Measurements from ENCODE around the gene KRTAP4-4. TPM values are rescaled to one million over a fixed set of nuclear protein-coding genes. Genes with fewer than 3 reads are reported as not detected.
"Not testable (repeated sequence)": the region's sequence is repeated elsewhere in the genome, so short reads cannot be mapped to it uniquely, and the experiment has no call there.

The KRTAP4-4 gene
- not detected for total RNA-seq

DNA sequence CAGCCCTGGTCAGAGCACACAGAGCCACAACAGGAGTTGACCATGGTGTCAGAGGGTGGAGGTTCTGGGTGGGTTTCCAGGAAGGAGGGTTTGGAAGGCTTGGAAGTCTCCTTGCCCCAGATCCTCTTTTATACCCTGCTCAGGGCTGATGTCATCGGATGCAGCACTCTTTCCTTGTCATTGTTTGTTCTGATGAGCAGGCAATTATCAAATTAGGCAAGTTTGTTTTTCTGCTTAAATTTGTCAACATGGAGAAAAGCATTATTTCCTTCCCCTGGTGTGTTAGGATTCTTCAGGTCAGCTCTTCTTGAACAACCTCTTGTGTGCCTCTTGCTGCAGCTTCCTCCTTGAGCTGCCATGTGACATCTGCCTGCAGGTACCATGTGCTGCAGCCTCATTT, at the start of gene KRTAP4-4:
TSS of gene KRTAP4-4 (minus strand) at position 101 of the 400 bp plus-strand sequence. CDS start at position 44, 57 bp downstream.
- Mint-ChIP-seq H3K4me3 (no peak within 1 kb of the TSS), H3K27me3 (peaks cover 25% of the 10 kb centered on the region), H3K9me3 (ENCODE audit: low read depth) (no peaks in the 10 kb centered on the region), H3K4me1 (no peaks in the 10 kb centered on the region), H3K27ac (no peak within 1 kb of the TSS), H3K36me3 (no peaks in the 10 kb centered on the region)
- CTCF ChIA-PET: no interaction called here
- no peak for DNase-seq
- ATAC-seq: no peak

DNA sequence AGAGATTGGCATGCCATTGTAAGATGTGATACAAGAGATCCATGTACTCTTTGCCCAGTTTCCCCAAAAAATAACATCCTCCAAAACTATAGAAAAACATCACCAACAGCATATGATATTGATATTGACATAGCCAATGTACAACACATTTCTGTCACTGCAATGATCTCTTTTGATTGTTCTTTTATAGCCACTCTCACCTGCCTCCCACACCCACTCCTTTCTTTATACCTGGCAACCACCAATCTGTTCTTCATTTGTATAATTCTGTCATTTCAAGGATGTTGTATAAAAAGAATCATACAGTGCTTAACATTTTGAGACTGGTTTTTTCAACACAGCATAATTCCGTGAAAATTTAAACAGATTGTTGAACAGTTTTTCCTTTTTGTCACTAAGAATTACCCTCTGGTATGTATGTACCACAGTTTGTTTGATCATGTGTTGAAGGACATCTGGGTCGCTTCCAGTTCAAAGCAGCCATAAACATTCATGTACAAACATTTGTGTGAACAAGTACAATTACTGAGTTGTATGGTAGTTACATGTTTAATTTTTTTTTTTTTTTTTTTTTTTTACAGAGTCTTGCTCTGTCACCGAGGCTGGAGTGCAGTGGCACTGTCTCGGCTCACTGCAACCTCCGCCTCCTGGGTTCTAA, 39.0 kb upstream of the KRTAP4-4 start:
- Mint-ChIP-seq H3K4me1 (no peaks in the 10 kb centered on the region), H3K27me3 (peaks cover 9% of the 10 kb centered on the region), H3K4me3 (no peak overlapping the region), H3K27ac (no peak overlapping the region), H3K36me3 (no peaks in the 10 kb centered on the region), H3K9me3 (ENCODE audit: low read depth) (no peaks in the 10 kb centered on the region)
- DNase-seq (no peak), ATAC-seq (no peak)
- CTCF ChIA-PET: no interaction called here

DNA sequence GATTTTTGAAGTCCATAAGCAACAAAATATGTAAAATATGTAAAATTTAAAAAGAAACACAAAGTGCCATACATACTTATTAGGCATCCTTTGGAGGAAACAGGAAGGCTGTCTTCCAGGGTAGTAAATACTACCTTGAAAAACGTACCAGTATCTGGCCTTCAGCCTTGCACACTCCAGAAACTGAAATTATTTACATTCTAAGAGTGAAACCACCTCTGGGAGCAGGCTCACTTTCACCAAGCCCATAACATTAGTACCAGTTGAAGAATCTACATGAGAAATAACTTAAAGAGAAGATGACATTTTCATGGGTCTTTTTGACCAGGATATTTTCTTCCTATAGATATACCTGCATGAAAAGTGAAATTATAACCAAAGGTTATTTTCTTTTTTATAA, 35.5 kb upstream of the KRTAP4-4 start:
- no peak for ATAC-seq
- Mint-ChIP-seq H3K36me3 (no peaks in the 10 kb centered on the region), H3K4me1 (no peaks in the 10 kb centered on the region), H3K4me3 (no peak overlapping the region), H3K27ac (no peak overlapping the region), H3K9me3 (ENCODE audit: low read depth) (no peaks in the 10 kb centered on the region), H3K27me3 (peaks cover 13% of the 10 kb centered on the region)
- DNase-seq: no peak
- CTCF ChIA-PET: no interaction called here

DNA sequence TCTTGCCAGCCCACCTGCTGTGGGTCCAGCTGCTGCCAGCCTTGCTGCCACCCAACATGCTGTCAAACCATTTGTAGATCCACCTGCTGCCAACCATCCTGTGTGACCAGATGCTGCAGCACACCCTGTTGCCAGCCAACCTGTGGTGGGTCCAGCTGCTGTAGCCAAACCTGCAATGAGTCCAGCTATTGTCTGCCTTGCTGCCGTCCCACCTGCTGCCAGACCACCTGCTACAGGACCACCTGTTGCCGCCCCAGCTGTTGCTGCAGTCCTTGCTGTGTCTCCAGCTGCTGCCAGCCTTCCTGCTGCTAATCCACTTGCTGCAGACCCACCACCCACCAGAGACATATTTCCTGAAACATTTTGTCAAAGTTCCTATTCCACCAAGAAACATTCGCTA, 29.8 kb upstream of the KRTAP4-4 start:
- peaks cover 20% of the 10 kb centered on the region for H3K27me3 Mint-ChIP-seq
- no peaks in the 10 kb centered on the region for H3K4me1 Mint-ChIP-seq
- CTCF ChIA-PET: no interaction called here
- no peak overlapping the region for H3K4me3 Mint-ChIP-seq
- ATAC-seq (no peak), DNase-seq (no peak)
- no peaks in the 10 kb centered on the region for H3K36me3 Mint-ChIP-seq
- no peaks in the 10 kb centered on the region for H3K9me3 Mint-ChIP-seq (ENCODE audit: low read depth)
- H3K27ac Mint-ChIP-seq: no peak overlapping the region

DNA sequence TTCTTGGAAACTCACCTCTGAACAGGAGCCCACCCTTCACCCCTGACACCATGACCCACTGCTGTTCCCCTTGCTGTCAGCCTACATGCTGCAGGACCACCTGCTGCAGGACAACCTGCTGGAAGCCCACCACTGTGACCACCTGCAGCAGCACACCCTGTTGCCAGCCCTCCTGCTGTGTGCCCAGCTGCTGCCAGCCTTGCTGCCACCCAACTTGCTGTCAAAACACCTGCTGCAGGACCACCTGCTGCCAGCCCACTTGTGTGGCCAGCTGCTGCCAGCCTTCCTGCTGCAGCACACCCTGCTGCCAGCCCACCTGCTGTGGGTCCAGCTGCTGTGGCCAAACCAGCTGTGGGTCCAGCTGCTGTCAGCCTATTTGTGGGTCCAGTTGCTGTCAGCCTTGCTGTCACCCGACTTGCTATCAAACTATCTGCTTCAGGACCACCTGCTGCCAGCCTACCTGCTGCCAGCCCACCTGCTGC, 29.3 kb upstream of the KRTAP4-4 start, which contains the start of gene KRTAP9-1:
TSS of gene KRTAP9-1 (plus strand) at position 51 of the 482 bp plus-strand sequence. CDS start at position 51, 0 bp downstream.
- ATAC-seq; H3K27ac Mint-ChIP-seq; CTCF ChIA-PET; H3K4me1 Mint-ChIP-seq; DNase-seq; H3K9me3 Mint-ChIP-seq (ENCODE audit: low read depth); H3K4me3 Mint-ChIP-seq; H3K36me3 Mint-ChIP-seq: not testable (repeated sequence)
- peaks cover 20% of the 10 kb centered on the region for H3K27me3 Mint-ChIP-seq

DNA sequence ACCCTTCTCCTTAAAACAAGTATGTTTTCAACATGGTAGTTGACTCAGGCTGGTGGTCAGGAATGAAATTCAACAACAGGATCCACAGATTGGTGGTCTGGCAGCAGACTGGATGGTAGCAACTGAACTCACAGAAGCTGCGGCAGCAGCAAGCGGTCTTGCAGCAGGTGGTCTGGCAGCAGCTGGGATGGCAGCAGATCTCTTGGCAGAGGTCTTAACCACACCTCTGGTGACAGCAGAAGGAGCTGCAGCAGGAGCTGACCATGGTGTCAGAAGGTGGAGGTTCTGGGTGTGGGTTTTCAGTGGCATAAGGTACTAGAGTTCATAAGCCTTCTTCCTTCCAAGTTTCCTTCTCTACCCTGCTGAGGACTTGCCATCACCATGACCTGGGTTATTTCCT, 26.3 kb upstream of the KRTAP4-4 start:
- ATAC-seq (no peak), DNase-seq (no peak)
- Mint-ChIP-seq H3K4me1 (no peaks in the 10 kb centered on the region), H3K36me3 (no peaks in the 10 kb centered on the region), H3K4me3 (no peak overlapping the region), H3K27ac (no peak overlapping the region), H3K27me3 (peaks cover 15% of the 10 kb centered on the region), H3K9me3 (ENCODE audit: low read depth) (no peaks in the 10 kb centered on the region)
- CTCF ChIA-PET: no interaction called here

DNA sequence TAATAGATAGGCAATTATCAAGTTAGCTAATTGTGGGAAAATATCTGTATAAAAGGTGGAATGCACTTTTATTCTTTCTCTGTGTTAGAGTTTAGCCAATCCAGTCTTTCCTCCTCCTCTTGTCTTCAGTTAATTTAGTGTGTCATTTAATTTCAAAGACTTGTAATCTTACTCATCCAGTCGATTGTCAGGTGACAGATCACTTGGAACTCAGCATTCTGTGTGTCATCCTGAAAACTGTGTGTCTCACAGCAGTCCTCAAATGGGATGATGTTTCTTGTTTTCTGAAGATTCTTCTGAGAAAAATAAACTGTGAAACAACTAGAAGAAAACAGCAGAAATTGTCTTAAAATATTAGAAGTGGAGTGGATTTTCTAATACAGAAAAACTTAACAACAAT, 24.5 kb upstream of the KRTAP4-4 start:
- no peaks in the 10 kb centered on the region for H3K36me3 Mint-ChIP-seq
- DNase-seq: no peak
- H3K4me1 Mint-ChIP-seq: no peaks in the 10 kb centered on the region
- ATAC-seq: no peak
- H3K4me3 Mint-ChIP-seq: no peak overlapping the region
- H3K9me3 Mint-ChIP-seq (ENCODE audit: low read depth): no peaks in the 10 kb centered on the region
- peaks cover 8% of the 10 kb centered on the region for H3K27me3 Mint-ChIP-seq
- CTCF ChIA-PET: no interaction called here
- H3K27ac Mint-ChIP-seq: no peak overlapping the region

DNA sequence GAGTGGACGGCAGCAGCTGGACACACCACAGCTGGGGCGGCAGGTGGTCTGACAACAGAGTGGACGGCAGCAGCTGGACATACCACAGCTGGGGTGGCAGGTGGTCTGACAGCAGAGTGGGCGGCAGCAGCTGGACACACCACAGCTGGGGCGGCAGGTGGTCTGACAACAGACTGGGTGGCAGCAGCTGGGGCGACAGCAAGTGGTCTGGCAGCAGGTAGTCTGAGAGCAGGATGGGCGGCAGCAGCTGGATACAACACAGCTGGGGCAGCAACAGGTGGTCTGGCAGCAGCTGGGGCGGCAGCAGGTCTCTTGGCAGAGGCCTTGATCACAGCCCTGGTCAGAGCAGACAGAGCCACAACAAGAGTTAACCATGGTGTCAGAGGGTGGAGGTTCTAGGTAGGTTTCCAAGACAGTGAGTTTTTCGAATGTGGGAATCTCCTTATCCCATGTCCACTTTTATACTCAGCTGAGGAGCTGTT, 24.0 kb upstream of the KRTAP4-4 start, which contains the start of gene KRTAP4-1:
TSS of gene KRTAP4-1 (minus strand) at position 432 of the 482 bp plus-strand sequence. CDS start at position 375, 57 bp downstream.
- Mint-ChIP-seq H3K4me3 (no peak within 1 kb of the TSS), H3K4me1 (no peaks in the 10 kb centered on the region), H3K27ac (no peak within 1 kb of the TSS), H3K36me3 (no peaks in the 10 kb centered on the region), H3K9me3 (ENCODE audit: low read depth) (no peaks in the 10 kb centered on the region), H3K27me3 (peaks cover 7% of the 10 kb centered on the region)
- CTCF ChIA-PET: no interaction called here
- ATAC-seq: no peak
- no peak for DNase-seq

DNA sequence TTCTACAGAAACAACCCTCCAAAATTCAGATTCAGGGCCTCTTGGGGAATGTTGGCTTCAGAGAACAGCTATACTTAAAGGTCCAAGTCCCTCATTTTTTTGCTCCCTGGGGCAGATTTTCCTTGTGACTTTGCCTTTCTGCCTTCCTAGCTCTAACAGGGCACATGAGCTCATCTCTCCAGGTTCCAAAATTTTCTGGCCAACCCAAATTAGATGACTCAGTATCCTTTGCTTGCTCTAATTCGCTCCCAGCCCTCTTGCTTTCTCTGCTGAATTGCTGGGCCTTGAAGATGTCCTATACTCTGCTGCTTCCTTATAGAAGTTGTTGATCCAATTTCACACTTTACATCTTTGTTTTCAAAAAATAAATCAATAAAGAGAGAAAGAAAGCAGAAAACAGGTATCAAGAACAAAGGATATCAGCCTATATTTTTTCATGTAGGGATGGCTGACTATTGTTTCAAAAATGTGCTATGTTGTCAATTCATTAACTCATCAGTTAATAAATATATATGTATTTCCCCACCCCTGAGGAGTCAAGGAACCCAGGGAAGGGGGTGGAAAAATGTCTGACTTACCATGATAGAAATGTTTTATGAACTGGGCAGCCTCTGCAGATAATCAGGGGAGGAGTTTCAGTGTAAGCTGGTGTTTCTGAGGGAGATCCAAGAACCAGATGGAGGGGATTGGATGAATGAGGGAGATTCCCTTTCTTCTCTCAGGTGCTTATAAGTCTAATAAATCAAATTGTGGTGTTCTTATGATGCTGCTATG, 18.5 kb upstream of the KRTAP4-4 start:
- Mint-ChIP-seq H3K27me3 (peaks cover 2% of the 10 kb centered on the region), H3K4me1 (no peaks in the 10 kb centered on the region), H3K27ac (no peak overlapping the region), H3K4me3 (no peak overlapping the region), H3K9me3 (ENCODE audit: low read depth) (no peaks in the 10 kb centered on the region), H3K36me3 (no peaks in the 10 kb centered on the region)
- no peak for ATAC-seq
- DNase-seq: no peak
- CTCF ChIA-PET: no interaction called here

DNA sequence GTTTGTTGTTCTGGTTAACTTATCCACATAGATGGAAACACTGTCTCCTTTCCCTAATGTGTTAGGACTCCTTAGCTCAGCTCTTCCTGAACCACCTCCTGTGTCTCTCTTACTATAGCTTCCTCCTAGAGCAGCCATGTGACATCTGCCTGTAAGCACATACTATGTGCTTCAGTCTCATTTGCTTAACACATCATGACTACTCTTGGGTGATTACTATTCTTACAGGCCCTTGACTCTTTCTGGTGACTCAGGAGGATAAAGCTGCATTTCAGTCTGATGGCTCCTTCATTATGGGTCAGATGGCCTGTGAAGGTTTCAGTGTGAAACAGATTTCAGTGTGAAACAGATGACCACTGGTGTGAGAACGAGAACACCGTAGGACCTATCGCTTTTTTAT, 17.8 kb upstream of the KRTAP4-4 start:
- Mint-ChIP-seq H3K4me3 (no peak overlapping the region), H3K9me3 (ENCODE audit: low read depth) (no peaks in the 10 kb centered on the region), H3K27me3 (peaks cover 5% of the 10 kb centered on the region), H3K4me1 (no peaks in the 10 kb centered on the region), H3K36me3 (no peaks in the 10 kb centered on the region), H3K27ac (no peak overlapping the region)
- CTCF ChIA-PET: no interaction called here
- DNase-seq (no peak), ATAC-seq (no peak)

DNA sequence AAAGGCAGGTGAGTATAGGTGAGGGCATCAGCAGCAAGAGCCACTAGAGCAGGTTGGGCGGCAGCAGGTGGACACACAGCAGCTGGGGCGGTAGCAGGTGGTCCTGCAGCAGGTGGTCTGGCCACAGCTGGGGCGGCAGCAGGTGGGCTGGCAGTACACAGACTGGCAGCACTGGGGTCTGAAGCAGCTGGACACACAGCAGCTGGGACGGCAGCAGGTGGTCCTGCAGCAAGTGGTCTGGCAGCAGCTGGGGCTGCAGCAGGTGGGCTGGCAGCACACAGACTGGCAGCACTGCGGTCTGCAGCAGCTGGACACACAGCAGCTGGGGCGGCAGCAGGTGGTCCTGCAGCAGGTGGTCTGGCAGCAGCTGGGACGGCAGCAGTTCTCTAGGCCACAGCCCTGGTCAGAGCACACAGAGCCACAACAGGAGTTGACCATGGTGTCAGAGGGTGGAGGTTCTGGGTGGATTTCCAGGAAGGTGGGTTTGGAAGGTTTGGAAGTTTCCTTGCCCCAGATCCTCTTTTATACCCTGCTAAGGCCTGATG, 17.3 kb upstream of the KRTAP4-4 start, which contains the start of gene KRTAP4-2:
TSS of gene KRTAP4-2 (minus strand) at position 495 of the 545 bp plus-strand sequence. CDS start at position 438, 57 bp downstream.
- Mint-ChIP-seq H3K27me3 (peaks cover 7% of the 10 kb centered on the region), H3K36me3 (no peaks in the 10 kb centered on the region), H3K9me3 (ENCODE audit: low read depth) (no peaks in the 10 kb centered on the region), H3K4me1 (no peaks in the 10 kb centered on the region), H3K4me3 (no peak within 1 kb of the TSS), H3K27ac (no peak within 1 kb of the TSS)
- DNase-seq (no peak), ATAC-seq (no peak)
- CTCF ChIA-PET: no interaction called here

DNA sequence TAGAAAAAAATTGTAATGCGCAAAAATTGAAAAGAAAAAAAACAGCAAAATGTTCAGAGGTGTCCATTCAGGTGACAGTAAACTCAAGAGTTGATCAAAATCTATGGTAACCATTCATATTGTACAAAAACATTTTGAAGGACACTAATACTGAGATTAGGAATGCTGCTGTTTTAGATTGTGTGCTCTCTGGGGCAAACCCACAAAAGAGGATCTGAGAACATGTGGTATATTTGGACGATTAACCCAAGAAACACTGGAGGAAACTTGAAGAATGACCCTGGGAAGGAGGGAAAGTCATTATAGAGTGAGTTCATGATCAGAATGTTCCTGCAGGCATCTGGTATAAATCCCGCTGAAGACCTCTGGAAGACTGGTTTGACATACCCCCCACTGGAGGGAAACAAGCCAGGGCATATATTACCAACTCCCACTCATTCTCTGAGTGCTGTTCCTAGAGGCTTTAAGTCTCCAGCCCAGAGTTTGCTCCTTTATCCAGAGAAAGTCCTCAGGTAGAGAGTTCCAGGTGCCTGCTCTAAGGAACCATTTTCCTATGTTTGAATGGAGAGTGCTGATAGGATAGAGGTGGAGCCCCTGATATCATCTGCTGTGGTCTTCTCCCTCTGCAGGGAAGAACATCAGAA, 16.3 kb upstream of the KRTAP4-4 start:
- H3K36me3 Mint-ChIP-seq: no peaks in the 10 kb centered on the region

DNA sequence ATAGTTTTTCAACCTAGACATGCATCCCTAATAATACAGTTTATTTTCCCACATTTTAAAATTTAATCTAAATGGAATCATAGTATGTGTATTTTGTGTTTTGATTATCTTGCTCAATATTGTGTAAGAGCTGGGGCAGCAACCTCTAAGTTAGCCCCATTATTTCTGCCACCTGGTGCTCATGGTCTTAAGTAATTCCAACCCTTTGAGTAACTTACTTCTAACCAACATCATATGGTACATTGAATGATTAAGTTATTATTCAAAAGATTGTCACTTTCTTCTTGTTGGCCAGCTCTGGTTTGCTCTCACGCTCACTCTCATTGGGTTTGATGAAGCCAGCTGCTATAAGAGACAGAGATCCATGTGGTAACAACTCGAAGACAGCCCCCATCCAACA, 11.3 kb upstream of the KRTAP4-4 start:
- Mint-ChIP-seq H3K27ac (no peak overlapping the region), H3K4me1 (no peaks in the 10 kb centered on the region), H3K4me3 (no peak overlapping the region), H3K9me3 (ENCODE audit: low read depth) (no peaks in the 10 kb centered on the region), H3K27me3 (peaks cover 10% of the 10 kb centered on the region), H3K36me3 (no peaks in the 10 kb centered on the region)
- CTCF ChIA-PET: no interaction called here
- no peak for DNase-seq
- no peak for ATAC-seq

More for the DNA sequence above, 16.3 kb upstream of the KRTAP4-4 start:
- H3K27ac Mint-ChIP-seq: no peak overlapping the region
- H3K27me3 Mint-ChIP-seq: peaks cover 10% of the 10 kb centered on the region
- H3K4me3 Mint-ChIP-seq: no peak overlapping the region
- CTCF ChIA-PET: no interaction called here
- H3K4me1 Mint-ChIP-seq: no peaks in the 10 kb centered on the region
- DNase-seq (no peak), ATAC-seq (no peak)
- no peaks in the 10 kb centered on the region for H3K9me3 Mint-ChIP-seq (ENCODE audit: low read depth)

Measured in activated CD8-positive, alpha-beta memory T cell treated with anti-CD3 and anti-CD28 coated beads, Interleukin-2, amount 10 ng/mL, durations not matched to agents 7 days and 5 days (primary cell).